Keratinocyte (primary cell): ENCODE data around the gene CASK. TPM values are rescaled to one million over a fixed set of nuclear protein-coding genes. Genes with fewer than 3 reads are reported as not detected.

Experiments used
- DNase-seq: peaks from one replicate; pipeline ENCODE4 v3.0.0-alpha.2; 2011; ENCODE audit warnings: low read depth, missing footprints, low spot score
- FAIRE-seq: peaks from 2 replicates; lab custom pipeline; 2011; peaks lifted over from hg19 to GRCh38; lab: Jason Lieb, UNC
- H2AFZ ChIP-seq: 2 replicates; pipeline ENCODE4 v1.6.0; 2012; ENCODE audit warnings: low read length, control low read depth, inconsistent platforms; ENCODE audit not compliant: control insufficient read depth
- H3K27ac ChIP-seq: 2 replicates; pipeline ENCODE4 v1.5.1; 2011; ENCODE audit warnings: low read length; ENCODE audit not compliant: control insufficient read depth, insufficient read depth
- H3K27me3 ChIP-seq: 3 replicates; pipeline ENCODE4 v1.6.0; 2011; ENCODE audit warnings: low read length; ENCODE audit not compliant: control insufficient read depth, insufficient read depth; ENCODE audit errors: extremely low read depth
- H3K36me3 ChIP-seq, 2 experiments: 2 replicates in 1 of 2; 3 replicates in 1 of 2; pipeline ENCODE4 v1.5.1; 2011; ENCODE audit warnings: low read length in 2 of 2, mild to moderate bottlenecking in 1 of 2; ENCODE audit not compliant: control insufficient read depth in 2 of 2, insufficient read depth in 2 of 2; ENCODE audit errors: extremely low read depth in 1 of 2
- H3K4me1 ChIP-seq: 3 replicates; pipeline ENCODE4 v1.5.1; 2011; ENCODE audit warnings: low read length; ENCODE audit not compliant: control insufficient read depth, insufficient read depth; ENCODE audit errors: extremely low read depth
- H3K4me2 ChIP-seq: 3 replicates; pipeline ENCODE4 v1.6.0; 2011; ENCODE audit warnings: low read depth, low read length; ENCODE audit not compliant: control insufficient read depth, insufficient read depth; ENCODE audit errors: extremely low read depth
- H3K4me3 ChIP-seq, 3 experiments: fragments of 200-600 bp in 1 of 3; sonication (generic) in 1 of 3; 2 replicates in 2 of 3; 3 replicates in 1 of 3; pipeline ENCODE4 v1.5.1; 2011 to 2016; ENCODE audit warnings: low read length in 3 of 3, mild to moderate bottlenecking in 3 of 3, control low read depth in 2 of 3, inconsistent platforms in 1 of 3, low read depth in 1 of 3, mixed read lengths in 1 of 3, mixed run types in 1 of 3, moderate library complexity in 1 of 3; ENCODE audit not compliant: control insufficient read depth in 2 of 3, insufficient read depth in 2 of 3; ENCODE audit errors: extremely low read depth in 1 of 3
- H3K79me2 ChIP-seq: 2 replicates; pipeline ENCODE4 v1.6.0; 2012; ENCODE audit warnings: low read length; ENCODE audit not compliant: control insufficient read depth, insufficient read depth
- H3K9ac ChIP-seq: 3 replicates; pipeline ENCODE4 v1.6.0; 2011; ENCODE audit warnings: low read length; ENCODE audit not compliant: control insufficient read depth, insufficient read depth; ENCODE audit errors: extremely low read depth
- H3K9me1 ChIP-seq: 3 replicates; pipeline ENCODE4 v1.6.0; 2011; ENCODE audit warnings: low read length; ENCODE audit not compliant: control insufficient read depth, insufficient read depth; ENCODE audit errors: extremely low read depth
- H3K9me3 ChIP-seq: 2 replicates; pipeline ENCODE4 v1.5.1; 2012; ENCODE audit warnings: low read depth, low read length; ENCODE audit not compliant: control insufficient read depth
- H4K20me1 ChIP-seq: 3 replicates; pipeline ENCODE4 v1.6.0; 2011; ENCODE audit warnings: low read length; ENCODE audit not compliant: control insufficient read depth, insufficient read depth; ENCODE audit errors: extremely low read depth
- CTCF ChIP-seq, 3 experiments: IDR thresholded peaks in 1 of 3; conservative IDR thresholded peaks in 1 of 3; optimal IDR thresholded peaks in 1 of 3; 2 replicates in 2 of 3; 3 replicates in 1 of 3; pipeline versions ENCODE3 to v1.5.1; 2011; ENCODE audit warnings: low read length in 3 of 3, mild to moderate bottlenecking in 3 of 3, moderate library complexity in 2 of 3, control low read depth in 1 of 3, inconsistent platforms in 1 of 3; ENCODE audit not compliant: insufficient read depth in 2 of 3; ENCODE audit errors: extremely low read depth in 1 of 3
- EZH2 ChIP-seq: IDR thresholded peaks from one replicate; pipeline ENCODE4 v1.6.1; 2012; ENCODE audit warnings: inconsistent platforms, mild to moderate bottlenecking, low read length, moderate library complexity
- dilution Hi-C: fragments of 300-500 bp; cut with MboI; formaldehyde crosslinking; loops from one replicate; pipeline ENCODE4 v1.7.0; 2020; ENCODE audit warnings: low sequenced_read_pairs; ENCODE audit not compliant: extremely low pct_ligation_motif_present
- polyA plus RNA-seq, 5 experiments: library from polyadenylated mRNA; depleted of rRNA in 3 of 5; stranded (reverse) in 3 of 5; stranded (forward) in 1 of 5; unstranded in 1 of 5; fragments of >200 nt; gene quantifications; 1 replicate in 1 of 5; 2 replicates in 3 of 5; 3 replicates in 1 of 5; pipeline versions ENCODE4 v1.2.1 to v1.2.3, GENCODE V29; 2011 to 2012; ENCODE audit warnings: missing spikeins in 2 of 5, low read depth in 1 of 5, low replicate concordance in 1 of 5

Gene CASK
- polyA plus RNA-seq, 1 donor (not counting 4 experiments of a cell fraction or from before 2014, with no cell fraction given) = 33.7 TPM

- no peaks in the 10 kb centered on the region for H4K20me1 ChIP-seq
- no peak overlapping the region for H3K4me3 ChIP-seq
- no peaks in the 10 kb centered on the region for H3K27me3 ChIP-seq
- H3K79me2 ChIP-seq = no peaks in the 10 kb centered on the region
- H3K9me3 ChIP-seq = no peaks in the 10 kb centered on the region
- dilution Hi-C loops = no loop called here
- H3K9ac ChIP-seq = no peak overlapping the region
- TF ChIP-seq CTCF (optimal IDR thresholded peaks at IDR 0.05 in 1 of 3, IDR thresholded peaks at IDR 0.05 in 1 of 3, conservative IDR thresholded peaks at IDR 0.05 in 1 of 3; ENCODE audit: extremely low read depth in 1 of 3, insufficient read depth in 2 of 3, low read length in 3 of 3) (no peak), EZH2 (no peak)
- no peak for FAIRE-seq
- H3K4me2 ChIP-seq = no peak overlapping the region
- no peak overlapping the region for H3K27ac ChIP-seq
- H2AFZ ChIP-seq = no peak overlapping the region
- H3K9me1 ChIP-seq = no peaks in the 10 kb centered on the region
- no peaks in the 10 kb centered on the region for H3K4me1 ChIP-seq
- no peaks in the 10 kb centered on the region for H3K36me3 ChIP-seq
- no peak for DNase-seq
Measured at GRCh38 chrX:41722816-41723618, 200.3 kb downstream of the CASK start.

GRCh38 chrX:41722214-41722613 is 201.1 kb downstream of the CASK start:
- Histone ChIP-seq H2AFZ (no peak overlapping the region), H3K36me3 (no peaks in the 10 kb centered on the region), H3K79me2 (no peaks in the 10 kb centered on the region), H3K9ac (no peak overlapping the region), H4K20me1 (no peaks in the 10 kb centered on the region), H3K4me1 (no peaks in the 10 kb centered on the region), H3K27ac (no peak overlapping the region), H3K4me2 (no peak overlapping the region), H3K4me3 (no peak overlapping the region), H3K9me3 (no peaks in the 10 kb centered on the region), H3K27me3 (no peaks in the 10 kb centered on the region), H3K9me1 (no peaks in the 10 kb centered on the region)
- TF ChIP-seq CTCF (optimal IDR thresholded peaks at IDR 0.05 in 1 of 3, IDR thresholded peaks at IDR 0.05 in 1 of 3, conservative IDR thresholded peaks at IDR 0.05 in 1 of 3; ENCODE audit: extremely low read depth in 1 of 3, insufficient read depth in 2 of 3, low read length in 3 of 3) (no peak), EZH2 (no peak)
- dilution Hi-C loops = no loop called here
- DNase-seq = no peak
- no peak for FAIRE-seq
